ENCODE data around the gene KRTAP20-4.

DNA sequence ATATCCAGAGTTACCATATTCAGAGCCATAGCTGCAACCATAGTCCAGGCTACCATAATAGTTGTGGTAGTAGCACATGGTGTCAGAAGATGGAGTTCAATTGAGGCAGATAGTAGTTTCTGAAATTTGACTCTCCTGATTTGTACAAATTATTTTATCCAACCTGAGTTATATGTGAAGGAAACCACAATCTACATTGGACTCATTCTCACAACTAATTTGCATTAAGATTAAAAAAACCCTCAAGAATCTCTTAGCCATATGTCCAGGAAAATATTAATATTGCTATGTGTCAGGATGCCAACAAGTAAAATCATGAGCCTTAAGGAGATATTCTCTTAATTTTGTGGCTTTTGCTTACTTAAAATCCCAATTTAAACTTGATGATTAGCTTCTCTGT, 30.1 kb upstream of the KRTAP20-4 start, which contains the start of gene KRTAP22-2:
- TF ChIP-seq, protein P1, sequence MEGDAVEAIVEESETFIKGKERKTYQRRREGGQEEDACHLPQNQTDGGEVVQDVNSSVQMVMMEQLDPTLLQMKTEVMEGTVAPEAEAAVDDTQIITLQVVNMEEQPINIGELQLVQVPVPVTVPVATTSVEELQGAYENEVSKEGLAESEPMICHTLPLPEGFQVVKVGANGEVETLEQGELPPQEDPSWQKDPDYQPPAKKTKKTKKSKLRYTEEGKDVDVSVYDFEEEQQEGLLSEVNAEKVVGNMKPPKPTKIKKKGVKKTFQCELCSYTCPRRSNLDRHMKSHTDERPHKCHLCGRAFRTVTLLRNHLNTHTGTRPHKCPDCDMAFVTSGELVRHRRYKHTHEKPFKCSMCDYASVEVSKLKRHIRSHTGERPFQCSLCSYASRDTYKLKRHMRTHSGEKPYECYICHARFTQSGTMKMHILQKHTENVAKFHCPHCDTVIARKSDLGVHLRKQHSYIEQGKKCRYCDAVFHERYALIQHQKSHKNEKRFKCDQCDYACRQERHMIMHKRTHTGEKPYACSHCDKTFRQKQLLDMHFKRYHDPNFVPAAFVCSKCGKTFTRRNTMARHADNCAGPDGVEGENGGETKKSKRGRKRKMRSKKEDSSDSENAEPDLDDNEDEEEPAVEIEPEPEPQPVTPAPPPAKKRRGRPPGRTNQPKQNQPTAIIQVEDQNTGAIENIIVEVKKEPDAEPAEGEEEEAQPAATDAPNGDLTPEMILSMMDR (IDR thresholded peaks at IDR 0.05): no peak
- no peak for TF ChIP-seq POLR2AphosphoS5 (IDR thresholded peaks at IDR 0.05)
